Duodenal mucosa (tissue), 2 donors: ENCODE data around the gene SENP2.

Source experiments
- H3K27ac ChIP-seq: one replicate; pipeline ENCODE4 v1.7.0; 2013; ENCODE audit warnings: low read depth, low read length
- H3K27me3 ChIP-seq, 2 donors: one replicate each; pipeline ENCODE4 v1.7.0; 2013; ENCODE audit warnings: low read length in 2 of 2, control low read depth in 1 of 2; ENCODE audit not compliant: insufficient read depth in 2 of 2, control insufficient read depth in 1 of 2
- H3K36me3 ChIP-seq, 2 donors: one replicate each; pipeline ENCODE4 v1.7.0; 2013; ENCODE audit warnings: low read length in 2 of 2, control low read depth in 1 of 2; ENCODE audit not compliant: insufficient read depth in 2 of 2, control insufficient read depth in 1 of 2
- H3K4me1 ChIP-seq, 2 donors: one replicate each; pipeline ENCODE4 v1.7.0; 2013; ENCODE audit warnings: low read length in 2 of 2, control low read depth in 1 of 2; ENCODE audit not compliant: insufficient read depth in 2 of 2, control insufficient read depth in 1 of 2
- H3K4me3 ChIP-seq, 2 donors: one replicate each; pipeline ENCODE4 v1.7.0; 2013; ENCODE audit warnings: low read length in 2 of 2, low read depth in 1 of 2
- H3K9ac ChIP-seq, 2 donors: one replicate each; pipeline ENCODE4 v1.7.0; 2013; ENCODE audit warnings: low read length in 2 of 2, low read depth in 1 of 2
- H3K9me3 ChIP-seq, 2 donors: one replicate each; pipeline ENCODE4 v1.7.0; 2013; ENCODE audit warnings: low read length in 2 of 2, control low read depth in 1 of 2; ENCODE audit not compliant: control insufficient read depth in 1 of 2

Gene SENP2

GRCh38 chr3:185663929-185664328 lies 77.8 kb downstream of the SENP2 start:
- Histone ChIP-seq H3K9me3 (no peaks in the 10 kb centered on the region), H3K4me1 (peaks cover 0 to 8% of the 10 kb centered on the region in 2 donors), H3K36me3 (no peaks in the 10 kb centered on the region), H3K27me3 (no peaks in the 10 kb centered on the region), H3K9ac (no peak overlapping the region), H3K4me3 (no peak overlapping the region), H3K27ac (no peak overlapping the region)

GRCh38 chr3:185667574-185667973 lies 81.5 kb downstream of the SENP2 start:
- no peaks in the 10 kb centered on the region for H3K27me3 ChIP-seq
- H3K27ac ChIP-seq = no peak overlapping the region
- no peak overlapping the region for H3K9ac ChIP-seq
- peaks cover 4 to 11% of the 10 kb centered on the region in 2 donors for H3K36me3 ChIP-seq
- no peak overlapping the region for H3K4me3 ChIP-seq
- no peaks in the 10 kb centered on the region for H3K9me3 ChIP-seq
- no peaks in the 10 kb centered on the region for H3K4me1 ChIP-seq

- Histone ChIP-seq H3K27me3 (no peaks in the 10 kb centered on the region), H3K9me3 (peaks cover 0 to 2% of the 10 kb centered on the region in 2 donors), H3K9ac (no peak overlapping the region), H3K36me3 (peaks cover 4 to 32% of the 10 kb centered on the region in 2 donors), H3K4me1 (no peaks in the 10 kb centered on the region), H3K4me3 (no peak overlapping the region), H3K27ac (no peak overlapping the region)
Measured at GRCh38 chr3:185677146-185677829, 91.2 kb downstream of the SENP2 start.

GRCh38 chr3:185678027-185678426 lies 91.9 kb downstream of the SENP2 start:
- Histone ChIP-seq H3K27ac (no peak overlapping the region), H3K36me3 (peaks cover 4 to 24% of the 10 kb centered on the region in 2 donors), H3K27me3 (no peaks in the 10 kb centered on the region), H3K9me3 (peaks cover 0 to 2% of the 10 kb centered on the region in 2 donors), H3K9ac (no peak overlapping the region), H3K4me3 (no peak overlapping the region), H3K4me1 (no peaks in the 10 kb centered on the region)

- Histone ChIP-seq H3K9me3 (peaks cover 0 to 2% of the 10 kb centered on the region in 2 donors), H3K27ac (no peak overlapping the region), H3K4me3 (no peak overlapping the region), H3K4me1 (no peaks in the 10 kb centered on the region), H3K36me3 (peaks cover 5 to 14% of the 10 kb centered on the region in 2 donors), H3K27me3 (no peaks in the 10 kb centered on the region), H3K9ac (no peak overlapping the region)
Measured at GRCh38 chr3:185680231-185680630, 94.1 kb downstream of the SENP2 start.
